Natural killer cell (primary cell): ENCODE results near the gene ADORA2A. TPM values are rescaled to one million over a fixed set of nuclear protein-coding genes. Genes with fewer than 3 reads are reported as not detected.

Experiments
- ATAC-seq, 3 donors: fragments of 150-1000 bp in 2 of 3; fragments of 200-7000 bp in 1 of 3; cut with Tn5 transposase; 1 replicate in 1 of 3; 2 replicates in 2 of 3; pipeline ENCODE4 v1.10.0; 2021; ENCODE audit warnings: mild to moderate bottlenecking in 2 of 3, moderate library complexity in 2 of 3
- DNase-seq, 2 donors: peaks; one replicate each; pipeline versions ENCODE4 v3.0.0 to v3.0.0-alpha.2; 2013 to 2021; ENCODE audit warnings: mixed read lengths in 1 of 2
- H3K27ac ChIP-seq: one replicate; pipeline ENCODE4 v1.5.1; 2013; ENCODE audit warnings: mild to moderate bottlenecking, low read length
- H3K27me3 ChIP-seq: one replicate; pipeline ENCODE4 v1.6.1; 2013; ENCODE audit warnings: low read length; ENCODE audit not compliant: control insufficient read depth, insufficient read depth
- H3K36me3 ChIP-seq: one replicate; pipeline ENCODE4 v1.6.1; 2013; ENCODE audit warnings: low read length; ENCODE audit not compliant: control insufficient read depth, insufficient read depth
- H3K4me1 ChIP-seq: one replicate; pipeline ENCODE4 v1.6.1; 2013; ENCODE audit warnings: low read length; ENCODE audit not compliant: control insufficient read depth, insufficient read depth
- H3K4me3 ChIP-seq: one replicate; pipeline ENCODE4 v1.5.1; 2013; ENCODE audit warnings: low read length
- H3K9me3 ChIP-seq: one replicate; pipeline ENCODE4 v1.6.1; 2013; ENCODE audit warnings: low read length; ENCODE audit not compliant: control insufficient read depth, insufficient read depth
- H3K27ac Mint-ChIP-seq, 2 donors: one replicate each; pipeline ENCODE4 v1.8.0; 2022; ENCODE audit warnings: mild to moderate bottlenecking in 2 of 2, mixed read lengths in 2 of 2, moderate library complexity in 1 of 2
- H3K27me3 Mint-ChIP-seq, 2 donors: one replicate each; pipeline ENCODE4 v1.8.0; 2022; ENCODE audit warnings: low read depth in 2 of 2, mixed read lengths in 2 of 2
- H3K36me3 Mint-ChIP-seq: one replicate; pipeline ENCODE4 v1.8.0; 2022; ENCODE audit warnings: mixed read lengths
- H3K4me1 Mint-ChIP-seq, 2 donors: one replicate each; pipeline ENCODE4 v1.8.0; 2022; ENCODE audit warnings: mixed read lengths in 2 of 2
- H3K4me3 Mint-ChIP-seq: one replicate; pipeline ENCODE4 v1.8.0; 2022; ENCODE audit warnings: mild to moderate bottlenecking, moderate library complexity, mixed read lengths
- H3K9me3 Mint-ChIP-seq, 2 donors: one replicate each; pipeline ENCODE4 v1.8.0; 2022; ENCODE audit warnings: mixed read lengths in 2 of 2
- CTCF ChIP-seq: fragments of 200-600 bp; IDR thresholded peaks from one replicate; pipeline ENCODE4 v1.8.0; 2022; ENCODE audit warnings: antibody characterized with exemption
- WGBS: methylation state at CpG from one replicate; pipeline ENCODE4 v1.1.7; 2013; ENCODE audit warnings: missing lambda C conversion rate; ENCODE audit not compliant: insufficient coverage; 5-methylcytosine and 5-hydroxymethylcytosine counted together
- intact Hi-C: fragments of 100-400 bp; cut with micrococcal nuclease; formaldehyde crosslinking; loops from one replicate; pipeline ENCODE4 v1.14.2; 2022
- total RNA-seq, 4 donors: library from RNA; stranded (reverse); fragments of 120-200 nt in 1 of 4; gene quantifications; one replicate each; pipeline versions ENCODE4 v1.2.3 to v1.2.4, GENCODE V29; 2013 to 2022

Gene ADORA2A
- total RNA-seq, 3 donors from 2014 or later (not counting 1 experiment from before 2014, with no cell fraction given), result 11.0 to 15.0 (median 11.7) TPM

GRCh38 chr22:24436553-24436952, 9.2 kb downstream of the ADORA2A start:
- Histone ChIP-seq H3K9me3 (no peaks in the 10 kb centered on the region), H3K36me3 (peaks cover 6% of the 10 kb centered on the region), H3K4me1 (peaks cover 79% of the 10 kb centered on the region), H3K27ac (peak overlapping the region; percentile 93), H3K4me3 (no peak overlapping the region), H3K27me3 (no peaks in the 10 kb centered on the region)
- ATAC-seq, result no peak
- no peak for DNase-seq
- Mint-ChIP-seq H3K9me3 (no peaks in the 10 kb centered on the region), H3K27ac (peak overlapping the region; percentile 50 to 93), H3K4me1 (peaks cover 28 to 46% of the 10 kb centered on the region in 2 donors), H3K4me3 (no peak overlapping the region), H3K36me3 (no peaks in the 10 kb centered on the region), H3K27me3 (no peaks in the 10 kb centered on the region)
- no peak for TF ChIP-seq CTCF
- intact Hi-C loops, result no loop called here
- 83% methylated on average over 3 of the region's 3 CpGs for WGBS

GRCh38 chr22:24437091-24437490, 9.7 kb downstream of the ADORA2A start:
- Mint-ChIP-seq H3K4me1 (peaks cover 28 to 40% of the 10 kb centered on the region in 2 donors), H3K27ac (peak overlapping the region; percentile 50 to 93), H3K27me3 (no peaks in the 10 kb centered on the region), H3K36me3 (no peaks in the 10 kb centered on the region), H3K9me3 (no peaks in the 10 kb centered on the region), H3K4me3 (no peak overlapping the region)
- Histone ChIP-seq H3K4me3 (no peak overlapping the region), H3K27ac (peak overlapping the region; percentile 93), H3K27me3 (no peaks in the 10 kb centered on the region), H3K36me3 (peaks cover 11% of the 10 kb centered on the region), H3K4me1 (peaks cover 74% of the 10 kb centered on the region), H3K9me3 (no peaks in the 10 kb centered on the region)
- DNase-seq (no peak), ATAC-seq (no peak)
- TF ChIP-seq CTCF, result no peak
- WGBS, result 85% methylated on average over 4 of the region's 4 CpGs
- intact Hi-C loops, result no loop called here

- peak overlapping the region; percentile 50 to 93 for H3K27ac Mint-ChIP-seq
- Histone ChIP-seq H3K36me3 (peaks cover 13% of the 10 kb centered on the region), H3K4me1 (peaks cover 66% of the 10 kb centered on the region), H3K27ac (peak overlapping the region; percentile 41), H3K9me3 (no peaks in the 10 kb centered on the region), H3K27me3 (no peaks in the 10 kb centered on the region), H3K4me3 (no peak overlapping the region)
- no peak overlapping the region for H3K4me3 Mint-ChIP-seq
- 61% methylated on average over 5 of the region's 5 CpGs for WGBS
- no peaks in the 10 kb centered on the region for H3K36me3 Mint-ChIP-seq
- intact Hi-C loops, result no loop called here
- H3K4me1 Mint-ChIP-seq, result peaks cover 28 to 35% of the 10 kb centered on the region in 2 donors
- no peaks in the 10 kb centered on the region for H3K9me3 Mint-ChIP-seq
- ATAC-seq (no peak), DNase-seq (peak in 1 of 2 donors; percentile 36)
- H3K27me3 Mint-ChIP-seq, result no peaks in the 10 kb centered on the region
- no peak for TF ChIP-seq CTCF
Observed at GRCh38 chr22:24437741-24438328, 10.4 kb downstream of the ADORA2A start.

- no peak for DNase-seq
- TF ChIP-seq CTCF, result no peak
- ATAC-seq, result peak in 1 of 3 donors; percentile 55
- intact Hi-C loops, result no loop called here
- Histone ChIP-seq H3K27me3 (no peaks in the 10 kb centered on the region), H3K36me3 (peaks cover 13% of the 10 kb centered on the region), H3K27ac (no peak overlapping the region), H3K4me1 (peaks cover 42% of the 10 kb centered on the region), H3K9me3 (no peaks in the 10 kb centered on the region), H3K4me3 (no peak overlapping the region)
- Mint-ChIP-seq H3K27ac (peak overlapping the region in 1 of 2 donors; percentile 61), H3K36me3 (no peaks in the 10 kb centered on the region), H3K4me1 (peaks cover 9 to 16% of the 10 kb centered on the region in 2 donors), H3K9me3 (no peaks in the 10 kb centered on the region), H3K27me3 (no peaks in the 10 kb centered on the region), H3K4me3 (no peak overlapping the region)
- 86% methylated on average over 10 of the region's 10 CpGs for WGBS
Observed at GRCh38 chr22:24440270-24440717, 12.9 kb downstream of the ADORA2A start.
